IMR-90 (cell line): ENCODE results near the gene DIO1. TPM values are rescaled to one million over a fixed set of nuclear protein-coding genes. Genes with fewer than 3 reads are reported as not detected.

Experiments used
- ATAC-seq: fragments of 200-7000 bp; cut with Tn5 transposase; 2 replicates; pipeline ENCODE4 v1.9.1; 2020; ENCODE audit warnings: low read depth, mild to moderate bottlenecking, moderate library complexity
- BruUV-seq: library from RNA; stranded (reverse); fragments of 400-500 nt; replicated peaks from 2 replicates; lab custom pipeline; 2021; lab: Mats Ljungman, UMichigan
- CTCF ChIA-PET: fragments of 300-600 bp; formaldehyde crosslinking; extraction: SDS; loops from one replicate; lab custom pipeline; 2021; ENCODE audit warnings: antibody characterized with exemption; lab: Yijun Ruan, JAX
- POLR2A ChIA-PET: fragments of 300-600 bp; sonication (Branson Sonifier 250); formaldehyde crosslinking; loops from one replicate; lab custom pipeline; 2022; ENCODE audit warnings: antibody characterized with exemption; ENCODE audit not compliant: unreplicated experiment; lab: Charles Lee
- DNase-seq: peaks from one replicate; pipeline ENCODE4 v3.0.0; 2013
- H2AFZ ChIP-seq: replicated peaks from 2 replicates; pipeline ENCODE3; 2013; ENCODE audit warnings: low read length, mild to moderate bottlenecking; ENCODE audit not compliant: poor library complexity
- H2AK5ac ChIP-seq: 2 replicates; pipeline ENCODE4 v1.6.1; 2013; ENCODE audit warnings: low read depth, low read length, inconsistent platforms
- H2AK9ac ChIP-seq: replicated peaks from 2 replicates; pipeline ENCODE3; 2013; ENCODE audit warnings: mild to moderate bottlenecking, low read depth, low read length, moderate library complexity; ENCODE audit not compliant: poor library complexity
- H2BK120ac ChIP-seq: 2 replicates; pipeline ENCODE4 v1.6.1; 2013; ENCODE audit warnings: low read depth, low read length, inconsistent platforms
- H2BK15ac ChIP-seq: 3 replicates; pipeline ENCODE4 v1.6.1; 2013; ENCODE audit warnings: low read depth, low read length, inconsistent platforms
- H2BK20ac ChIP-seq: 2 replicates; pipeline ENCODE4 v1.6.1; 2013; ENCODE audit warnings: low read depth, mild to moderate bottlenecking, inconsistent platforms, low read length, moderate library complexity
- H2BK5ac ChIP-seq: 2 replicates; pipeline ENCODE4 v1.6.1; 2013; ENCODE audit warnings: mild to moderate bottlenecking, low read depth, low read length, inconsistent platforms; ENCODE audit not compliant: poor library complexity, severe bottlenecking
- H3K14ac ChIP-seq: replicated peaks from 2 replicates; pipeline ENCODE4 v1.6.1; 2013; ENCODE audit warnings: low read depth, low read length, inconsistent platforms
- H3K18ac ChIP-seq: 2 replicates; pipeline ENCODE4 v1.6.1; 2013; ENCODE audit warnings: low read depth, low read length, control low read depth
- H3K23ac ChIP-seq: 2 replicates; pipeline ENCODE4 v1.6.1; 2013; ENCODE audit warnings: low read depth, low read length, inconsistent platforms
- H3K27ac ChIP-seq: 2 replicates; pipeline ENCODE4 v1.5.1; 2013; ENCODE audit warnings: mild to moderate bottlenecking, control low read depth, low read length; ENCODE audit not compliant: insufficient read depth
- H3K27me3 ChIP-seq: 2 replicates; pipeline ENCODE4 v1.6.1; 2013; ENCODE audit warnings: low read length; ENCODE audit not compliant: control insufficient read depth, insufficient read depth
- H3K36me3 ChIP-seq: 2 replicates; pipeline ENCODE4 v1.6.1; 2013; ENCODE audit warnings: low read length, mixed read lengths; ENCODE audit not compliant: control insufficient read depth, insufficient read depth
- H3K4ac ChIP-seq: 2 replicates; pipeline ENCODE4 v1.6.1; 2013; ENCODE audit warnings: low read depth, low read length, inconsistent platforms
- H3K4me1 ChIP-seq: 2 replicates; pipeline ENCODE4 v1.6.1; 2013; ENCODE audit warnings: low read length, mixed read lengths; ENCODE audit not compliant: control insufficient read depth, insufficient read depth
- H3K4me2 ChIP-seq: 2 replicates; pipeline ENCODE4 v1.6.1; 2013; ENCODE audit warnings: low read depth, mild to moderate bottlenecking, control low read depth, low read length, moderate library complexity
- H3K4me3 ChIP-seq: 2 replicates; pipeline ENCODE4 v1.5.1; 2013; ENCODE audit warnings: low read depth, mild to moderate bottlenecking, control low read depth, low read length, moderate library complexity; ENCODE audit not compliant: insufficient read depth
- H3K56ac ChIP-seq: 2 replicates; pipeline ENCODE4 v1.6.1; 2013; ENCODE audit warnings: low read length, inconsistent platforms; ENCODE audit not compliant: insufficient read depth; ENCODE audit errors: extremely low read depth
- H3K79me1 ChIP-seq, 2 experiments: 2 replicates each; pipeline ENCODE4 v1.6.1; 2013; ENCODE audit warnings: low read length in 2 of 2, inconsistent platforms in 1 of 2, low read depth in 1 of 2
- H3K9ac ChIP-seq: 2 replicates; pipeline ENCODE4 v1.6.1; 2013; ENCODE audit warnings: low read depth, low read length, control low read depth
- H3K9me1 ChIP-seq: 2 replicates; pipeline ENCODE4 v1.6.1; 2013; ENCODE audit warnings: low read length, inconsistent platforms; ENCODE audit not compliant: insufficient read depth
- H3K9me3 ChIP-seq: 2 replicates; pipeline ENCODE4 v1.6.1; 2013; ENCODE audit warnings: low read length; ENCODE audit not compliant: control insufficient read depth, insufficient read depth
- H4K20me1 ChIP-seq: 2 replicates; pipeline ENCODE4 v1.6.1; 2013; ENCODE audit warnings: low read length, inconsistent platforms; ENCODE audit not compliant: insufficient read depth
- H4K5ac ChIP-seq: 2 replicates; pipeline ENCODE4 v1.6.1; 2013; ENCODE audit warnings: mild to moderate bottlenecking, low read depth, low read length, control low read depth
- H4K8ac ChIP-seq, 2 experiments: 2 replicates each; pipeline ENCODE4 v1.6.1; 2013; ENCODE audit warnings: low read depth in 2 of 2, low read length in 2 of 2, control low read depth in 1 of 2, inconsistent platforms in 1 of 2
- H4K91ac ChIP-seq: 2 replicates; pipeline ENCODE4 v1.6.1; 2013; ENCODE audit warnings: low read depth, low read length, inconsistent platforms; ENCODE audit not compliant: insufficient read depth
- MAFK ChIP-seq: IDR thresholded peaks from 2 replicates; pipeline ENCODE4 v1.6.1; 2012; ENCODE audit warnings: low read depth, low read length, improper control_type of control experiment
- MXI1 ChIP-seq: IDR thresholded peaks from 2 replicates; pipeline ENCODE4 v1.6.1; 2012; ENCODE audit warnings: low read depth, mild to moderate bottlenecking, low read length, moderate library complexity, borderline replicate concordance
- NFE2L2 ChIP-seq: fragments of 150-350 bp; IDR thresholded peaks from 2 replicates; pipeline ENCODE4 v1.6.1; 2016; ENCODE audit warnings: low read depth, mild to moderate bottlenecking, low read length
- RCOR1 ChIP-seq: IDR thresholded peaks from 2 replicates; pipeline ENCODE4 v1.6.1; 2012; ENCODE audit warnings: mild to moderate bottlenecking, low read length, improper control_type of control experiment; ENCODE audit not compliant: insufficient replicate concordance
- WGBS, 2 experiments: methylation state at CpG; one replicate each; pipeline versions ENCODE4 v1.1.5 to v1.1.7; 2013; ENCODE audit warnings: missing lambda C conversion rate in 2 of 2; ENCODE audit not compliant: insufficient read length in 1 of 2; ENCODE audit errors: extremely low coverage in 2 of 2; 5-methylcytosine and 5-hydroxymethylcytosine counted together
- dilution Hi-C: fragments of 300-500 bp; cut with HindIII; formaldehyde crosslinking; loops from one replicate; pipeline ENCODE4 v1.14.3; 2018; ENCODE audit warnings: low sequenced_read_pairs; ENCODE audit not compliant: unreplicated experiment
- in situ Hi-C: fragments of 300-500 bp; cut with MboI; formaldehyde crosslinking; loops from 3 replicates; pipeline ENCODE4 v1.14.3; 2019; ENCODE audit warnings: low sequenced_read_pairs, inconsistent platforms, mixed read lengths
- intact Hi-C: fragments of 100-400 bp; cut with micrococcal nuclease; formaldehyde crosslinking; loops from 2 replicates; pipeline ENCODE4 v1.10.0; 2022
- polyA plus RNA-seq, 3 experiments: library from polyadenylated mRNA; depleted of rRNA; stranded (reverse); fragments of >200 nt; gene quantifications; 2 replicates each; pipeline ENCODE4 v1.2.3, GENCODE V29; 2012; ENCODE audit warnings: low replicate concordance in 1 of 3
- total RNA-seq: library from RNA; depleted of rRNA; stranded (reverse); fragments of >200 nt; gene quantifications from 2 replicates; pipeline ENCODE4 v1.2.3, GENCODE V29; 2012
- TF ChIP-seq, protein P1 (sequence below): conservative IDR thresholded peaks from 2 replicates; pipeline ENCODE4 v1.5.1; 2012; ENCODE audit warnings: mild to moderate bottlenecking, low read depth, low read length, improper control_type of control experiment

DIO1 gene
- total and polyA plus RNA-seq, 2 of the 4 experiments (the other 2 are of a cell fraction) = not detected

DNA sequence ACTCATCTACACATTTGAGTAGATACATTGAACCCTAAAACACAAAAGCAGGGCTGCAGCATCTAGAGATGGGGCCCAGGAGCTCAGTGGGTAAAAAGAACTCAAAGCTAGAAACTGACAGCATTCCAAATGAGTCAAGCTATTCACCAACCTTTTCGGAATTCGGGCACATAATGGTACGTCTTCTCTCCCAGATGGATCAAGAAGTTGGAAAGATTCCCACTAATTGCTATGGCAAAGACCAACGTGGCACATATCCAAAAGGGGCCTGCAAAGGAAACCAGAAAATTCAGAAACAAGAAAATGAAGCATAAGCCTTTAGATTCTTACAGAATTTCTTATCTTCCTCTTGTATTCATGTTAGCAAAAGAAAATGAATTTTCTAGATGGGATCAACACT is 22.8 kb upstream of the DIO1 start:
- no TSS peak for BruUV-seq
- CTCF ChIA-PET = no interaction called here
- in situ Hi-C loops = loop anchor here (25.0 kb wide), 4 partner anchors 191 to 916 kb away; partner anchors contain the start of genes CYB5RL, MRPL37, TCEANC2 and TMEM59

More for the DNA sequence above, 22.8 kb upstream of the DIO1 start:
- Histone ChIP-seq H2AK5ac (no peak overlapping the region), H3K36me3 (peaks cover 15% of the 10 kb centered on the region), H2BK20ac (no peak overlapping the region), H2AFZ (no peak overlapping the region), H3K23ac (no peak overlapping the region), H3K27me3 (no peaks in the 10 kb centered on the region), H2BK5ac (no peak overlapping the region), H3K14ac (no peak overlapping the region), H4K8ac (no peak overlapping the region), H3K9me1 (no peaks in the 10 kb centered on the region), H3K27ac (no peak overlapping the region), H3K4me1 (0 out of 2 replicates have a peak, but pooled peaks cover 2% of the 10 kb centered on the region), H3K9ac (no peak overlapping the region), H4K91ac (no peak overlapping the region), H3K4me2 (no peak overlapping the region), H2AK9ac (no peak overlapping the region), H2BK15ac (no peak overlapping the region), H3K56ac (no peak overlapping the region), H4K20me1 (no peaks in the 10 kb centered on the region), H4K5ac (no peak overlapping the region), H3K9me3 (no peaks in the 10 kb centered on the region), H3K4me3 (no peak overlapping the region), H2BK120ac (no peak overlapping the region), H3K79me1 (no peaks in the 10 kb centered on the region), H3K18ac (no peak overlapping the region), H3K4ac (no peak overlapping the region)
- WGBS, 2 experiments = 67% methylated on average over 3 of the region's 4 CpGs; no CpG with 5 or more reads in 1 of the 2 experiments
- dilution Hi-C loops = no loop called here
- POLR2A ChIA-PET = no interaction called here
- no peak for TF ChIP-seq NFE2L2
- TF ChIP-seq MAFK = no peak
- no peak for TF ChIP-seq RCOR1
- no peak for TF ChIP-seq MXI1
- TF ChIP-seq, protein P1, sequence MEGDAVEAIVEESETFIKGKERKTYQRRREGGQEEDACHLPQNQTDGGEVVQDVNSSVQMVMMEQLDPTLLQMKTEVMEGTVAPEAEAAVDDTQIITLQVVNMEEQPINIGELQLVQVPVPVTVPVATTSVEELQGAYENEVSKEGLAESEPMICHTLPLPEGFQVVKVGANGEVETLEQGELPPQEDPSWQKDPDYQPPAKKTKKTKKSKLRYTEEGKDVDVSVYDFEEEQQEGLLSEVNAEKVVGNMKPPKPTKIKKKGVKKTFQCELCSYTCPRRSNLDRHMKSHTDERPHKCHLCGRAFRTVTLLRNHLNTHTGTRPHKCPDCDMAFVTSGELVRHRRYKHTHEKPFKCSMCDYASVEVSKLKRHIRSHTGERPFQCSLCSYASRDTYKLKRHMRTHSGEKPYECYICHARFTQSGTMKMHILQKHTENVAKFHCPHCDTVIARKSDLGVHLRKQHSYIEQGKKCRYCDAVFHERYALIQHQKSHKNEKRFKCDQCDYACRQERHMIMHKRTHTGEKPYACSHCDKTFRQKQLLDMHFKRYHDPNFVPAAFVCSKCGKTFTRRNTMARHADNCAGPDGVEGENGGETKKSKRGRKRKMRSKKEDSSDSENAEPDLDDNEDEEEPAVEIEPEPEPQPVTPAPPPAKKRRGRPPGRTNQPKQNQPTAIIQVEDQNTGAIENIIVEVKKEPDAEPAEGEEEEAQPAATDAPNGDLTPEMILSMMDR = no peak
- no peak for DNase-seq
- intact Hi-C loops = no loop called here
- ATAC-seq = no peak
